ENCODE results near the gene SCARB1.

GRCh38 chr12:124792961-124793441, 70.7 kb downstream of the SCARB1 start:
- TF ChIP-seq, protein P1, sequence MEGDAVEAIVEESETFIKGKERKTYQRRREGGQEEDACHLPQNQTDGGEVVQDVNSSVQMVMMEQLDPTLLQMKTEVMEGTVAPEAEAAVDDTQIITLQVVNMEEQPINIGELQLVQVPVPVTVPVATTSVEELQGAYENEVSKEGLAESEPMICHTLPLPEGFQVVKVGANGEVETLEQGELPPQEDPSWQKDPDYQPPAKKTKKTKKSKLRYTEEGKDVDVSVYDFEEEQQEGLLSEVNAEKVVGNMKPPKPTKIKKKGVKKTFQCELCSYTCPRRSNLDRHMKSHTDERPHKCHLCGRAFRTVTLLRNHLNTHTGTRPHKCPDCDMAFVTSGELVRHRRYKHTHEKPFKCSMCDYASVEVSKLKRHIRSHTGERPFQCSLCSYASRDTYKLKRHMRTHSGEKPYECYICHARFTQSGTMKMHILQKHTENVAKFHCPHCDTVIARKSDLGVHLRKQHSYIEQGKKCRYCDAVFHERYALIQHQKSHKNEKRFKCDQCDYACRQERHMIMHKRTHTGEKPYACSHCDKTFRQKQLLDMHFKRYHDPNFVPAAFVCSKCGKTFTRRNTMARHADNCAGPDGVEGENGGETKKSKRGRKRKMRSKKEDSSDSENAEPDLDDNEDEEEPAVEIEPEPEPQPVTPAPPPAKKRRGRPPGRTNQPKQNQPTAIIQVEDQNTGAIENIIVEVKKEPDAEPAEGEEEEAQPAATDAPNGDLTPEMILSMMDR (IDR thresholded peaks at IDR 0.05; ENCODE audit: low read length): no peak
- TF ChIP-seq EZH2 (IDR thresholded peaks at IDR 0.05; ENCODE audit: borderline replicate concordance, low read length): no peak
